WTC11 (cell line): ENCODE data around the gene AMIGO1. TPM values are rescaled to one million over a fixed set of nuclear protein-coding genes. Genes with fewer than 3 reads are reported as not detected.

Experiments
- CREM ChIP-seq: sonication (generic); formaldehyde crosslinking; IDR thresholded peaks from 2 replicates; pipeline ENCODE4 v1.8.1; 2022; ENCODE audit warnings: mild to moderate bottlenecking, missing genetic modification reagents, moderate library complexity
- ELF4 ChIP-seq: sonication (generic); formaldehyde crosslinking; IDR thresholded peaks from 2 replicates; pipeline ENCODE4 v1.8.1; 2022; ENCODE audit warnings: low read depth, mild to moderate bottlenecking, moderate library complexity, missing genetic modification reagents
- EMX1 ChIP-seq: fragments of 250-450 bp; sonication (Bioruptor Pico); IDR thresholded peaks from 2 replicates; pipeline ENCODE4 v1.8.0; 2021; ENCODE audit warnings: mild to moderate bottlenecking
- ESRRA ChIP-seq: sonication (generic); formaldehyde crosslinking; IDR thresholded peaks from 2 replicates; pipeline ENCODE4 v1.8.1; 2022; ENCODE audit warnings: mild to moderate bottlenecking, missing genetic modification reagents, borderline replicate concordance
- FOXJ3 ChIP-seq: sonication (generic); formaldehyde crosslinking; IDR thresholded peaks from 2 replicates; pipeline ENCODE4 v1.9.0; 2021; ENCODE audit warnings: missing genetic modification reagents, mild to moderate bottlenecking, borderline replicate concordance
- FOXK1 ChIP-seq: sonication (generic); formaldehyde crosslinking; IDR thresholded peaks from 2 replicates; pipeline ENCODE4 v1.8.0; 2022; ENCODE audit warnings: mild to moderate bottlenecking, moderate library complexity, missing genetic modification reagents
- GRHL2 ChIP-seq: fragments of 250-450 bp; sonication (Bioruptor Pico); IDR thresholded peaks from 2 replicates; pipeline ENCODE4 v1.8.0; 2022; ENCODE audit warnings: mild to moderate bottlenecking, moderate library complexity; ENCODE audit not compliant: insufficient replicate concordance, severe bottlenecking
- MXD4 ChIP-seq: fragments of 250-450 bp; sonication (Bioruptor Pico); IDR thresholded peaks from 2 replicates; pipeline ENCODE4 v1.8.0; 2021; ENCODE audit warnings: mild to moderate bottlenecking, moderate library complexity, borderline replicate concordance
- MYBL2 ChIP-seq: sonication (generic); formaldehyde crosslinking; IDR thresholded peaks from 2 replicates; pipeline ENCODE4 v1.8.1; 2023; ENCODE audit warnings: mild to moderate bottlenecking, moderate library complexity, missing genetic modification reagents
- NFYB ChIP-seq: sonication (generic); formaldehyde crosslinking; conservative IDR thresholded peaks from 2 replicates; pipeline ENCODE4 v1.8.0; 2022; ENCODE audit warnings: low read depth, missing genetic modification reagents
- NR2C2 ChIP-seq: sonication (generic); formaldehyde crosslinking; IDR thresholded peaks from 2 replicates; pipeline ENCODE4 v1.8.0; 2022; ENCODE audit warnings: mild to moderate bottlenecking, missing genetic modification reagents
- PRRX2 ChIP-seq: fragments of 250-450 bp; sonication (Bioruptor Pico); IDR thresholded peaks from 2 replicates; pipeline ENCODE4 v1.8.0; 2021; ENCODE audit warnings: mild to moderate bottlenecking
- SMAD4 ChIP-seq: sonication (generic); formaldehyde crosslinking; IDR thresholded peaks from 2 replicates; pipeline ENCODE4 v1.8.0; 2022; ENCODE audit warnings: mild to moderate bottlenecking, missing genetic modification reagents
- TCF7 ChIP-seq: sonication (generic); formaldehyde crosslinking; IDR thresholded peaks from 2 replicates; pipeline ENCODE4 v1.8.0; 2022; ENCODE audit warnings: mild to moderate bottlenecking, low read depth, missing genetic modification reagents, moderate library complexity
- TP53 ChIP-seq: sonication (generic); formaldehyde crosslinking; IDR thresholded peaks from 2 replicates; pipeline ENCODE4 v1.8.1; 2023; ENCODE audit warnings: mild to moderate bottlenecking, missing genetic modification reagents
- ZBTB21 ChIP-seq: sonication (generic); formaldehyde crosslinking; IDR thresholded peaks from 2 replicates; pipeline ENCODE4 v1.8.1; 2023; ENCODE audit warnings: mild to moderate bottlenecking, missing genetic modification reagents, borderline replicate concordance
- ZNF121 ChIP-seq: sonication (generic); formaldehyde crosslinking; IDR thresholded peaks from 2 replicates; pipeline ENCODE4 v1.8.0; 2023; ENCODE audit warnings: missing genetic modification reagents
- ZNF219 ChIP-seq: sonication (generic); formaldehyde crosslinking; IDR thresholded peaks from 2 replicates; pipeline ENCODE4 v1.8.0; 2023; ENCODE audit warnings: missing genetic modification reagents, mild to moderate bottlenecking, borderline replicate concordance
- ZNF396 ChIP-seq: fragments of 250-450 bp; sonication (Bioruptor Pico); IDR thresholded peaks from 2 replicates; pipeline ENCODE4 v1.8.0; 2021; ENCODE audit warnings: mild to moderate bottlenecking, moderate library complexity, borderline replicate concordance
- total RNA-seq: library from RNA; stranded (reverse); gene quantifications from 3 replicates; pipeline ENCODE4 v1.2.3, GENCODE V29; 2021
- TF ChIP-seq, protein P1 (sequence below): fragments of 250-450 bp; sonication (Bioruptor Pico); conservative IDR thresholded peaks from 2 replicates; pipeline ENCODE4 v1.9.0; 2021; ENCODE audit warnings: mild to moderate bottlenecking
- TF ChIP-seq, protein P2 (sequence below): fragments of 250-450 bp; sonication (Bioruptor Pico); IDR thresholded peaks from 2 replicates; pipeline ENCODE4 v2.1.2; 2022; ENCODE audit warnings: mild to moderate bottlenecking, moderate library complexity
- TF ChIP-seq, protein P3 (sequence below): fragments of 250-450 bp; sonication (Bioruptor Pico); IDR thresholded peaks from 2 replicates; pipeline ENCODE4 v1.9.0; 2021; ENCODE audit warnings: mild to moderate bottlenecking, borderline replicate concordance
- TF ChIP-seq, protein P4 (sequence below): sonication (generic); formaldehyde crosslinking; IDR thresholded peaks from 2 replicates; pipeline ENCODE4 v1.8.1; 2023; ENCODE audit warnings: mild to moderate bottlenecking, missing genetic modification reagents, moderate library complexity
- TF ChIP-seq, protein P5 (sequence below): fragments of 250-450 bp; sonication (Bioruptor Pico); IDR thresholded peaks from 2 replicates; pipeline ENCODE4 v1.9.0; 2021; ENCODE audit warnings: mild to moderate bottlenecking
- TF ChIP-seq, protein P6 (sequence below): sonication (generic); formaldehyde crosslinking; IDR thresholded peaks from 2 replicates; pipeline ENCODE4 v1.8.0; 2022; ENCODE audit warnings: mild to moderate bottlenecking, missing genetic modification reagents
- TF ChIP-seq, protein P7 (sequence below): sonication (generic); formaldehyde crosslinking; IDR thresholded peaks from 2 replicates; pipeline ENCODE4 v1.8.0; 2022; ENCODE audit warnings: mild to moderate bottlenecking, missing genetic modification reagents

The AMIGO1 gene
- total RNA-seq, 1 experiment from 2014 or later, result 2.4 TPM

DNA sequence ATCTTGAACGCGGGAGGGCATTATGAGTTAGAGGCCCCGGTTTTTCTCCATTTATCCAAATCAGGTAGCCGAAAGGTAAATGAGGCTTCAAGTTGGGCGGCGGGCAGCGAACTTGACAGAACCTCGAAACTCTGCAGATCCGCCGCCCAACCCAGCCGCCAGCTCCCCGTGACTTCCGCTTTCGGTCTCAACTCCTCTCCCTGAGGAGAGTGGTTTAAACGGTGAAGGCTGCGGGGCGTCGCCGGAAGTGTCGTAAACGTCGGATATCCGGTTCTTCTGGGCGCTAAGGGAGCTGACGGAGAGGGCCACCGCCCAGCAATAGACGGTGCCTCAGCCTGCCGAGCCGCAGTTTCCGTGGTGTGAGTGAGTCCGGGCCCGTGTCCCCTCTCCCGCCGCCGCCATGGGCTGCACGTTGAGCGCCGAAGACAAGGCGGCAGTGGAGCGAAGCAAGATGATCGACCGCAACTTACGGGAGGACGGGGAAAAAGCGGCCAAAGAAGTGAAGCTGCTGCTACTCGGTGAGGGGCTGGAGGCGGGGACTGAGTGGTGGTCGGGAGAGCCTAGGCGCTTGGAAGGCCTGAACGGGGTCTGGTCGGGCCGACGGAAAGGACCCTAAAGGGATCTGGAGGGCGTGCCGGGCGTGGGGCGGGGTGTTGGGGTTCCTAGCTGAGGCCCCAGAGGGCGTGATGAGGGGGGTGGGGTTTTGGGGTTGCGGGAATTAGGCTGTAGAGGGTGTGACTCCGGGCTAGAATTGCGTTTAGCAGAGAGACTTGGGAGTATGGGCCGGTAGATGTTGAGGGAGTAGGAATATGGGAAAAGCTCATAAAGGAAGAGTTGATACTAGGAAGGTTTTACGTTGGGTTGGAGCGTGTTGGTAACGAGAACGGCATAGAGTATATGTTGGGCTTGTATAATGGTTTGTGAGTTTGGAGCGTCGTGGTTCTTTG is 39.1 kb upstream of the AMIGO1 start, which contains the start of gene GNAI3 (continued):
- no peak for TF ChIP-seq ZNF121 (CRISPR knock-in tag)
- peak; percentile 12; the same call in 1 of the 2 replicates for TF ChIP-seq NFYB (CRISPR knock-in tag)
- no peak for TF ChIP-seq ESRRA (CRISPR knock-in tag)
- TF ChIP-seq ZNF396 (CRISPR knock-in tag), result no peak
- TF ChIP-seq GRHL2 (CRISPR knock-in tag), result no peak
- TF ChIP-seq, protein P1, sequence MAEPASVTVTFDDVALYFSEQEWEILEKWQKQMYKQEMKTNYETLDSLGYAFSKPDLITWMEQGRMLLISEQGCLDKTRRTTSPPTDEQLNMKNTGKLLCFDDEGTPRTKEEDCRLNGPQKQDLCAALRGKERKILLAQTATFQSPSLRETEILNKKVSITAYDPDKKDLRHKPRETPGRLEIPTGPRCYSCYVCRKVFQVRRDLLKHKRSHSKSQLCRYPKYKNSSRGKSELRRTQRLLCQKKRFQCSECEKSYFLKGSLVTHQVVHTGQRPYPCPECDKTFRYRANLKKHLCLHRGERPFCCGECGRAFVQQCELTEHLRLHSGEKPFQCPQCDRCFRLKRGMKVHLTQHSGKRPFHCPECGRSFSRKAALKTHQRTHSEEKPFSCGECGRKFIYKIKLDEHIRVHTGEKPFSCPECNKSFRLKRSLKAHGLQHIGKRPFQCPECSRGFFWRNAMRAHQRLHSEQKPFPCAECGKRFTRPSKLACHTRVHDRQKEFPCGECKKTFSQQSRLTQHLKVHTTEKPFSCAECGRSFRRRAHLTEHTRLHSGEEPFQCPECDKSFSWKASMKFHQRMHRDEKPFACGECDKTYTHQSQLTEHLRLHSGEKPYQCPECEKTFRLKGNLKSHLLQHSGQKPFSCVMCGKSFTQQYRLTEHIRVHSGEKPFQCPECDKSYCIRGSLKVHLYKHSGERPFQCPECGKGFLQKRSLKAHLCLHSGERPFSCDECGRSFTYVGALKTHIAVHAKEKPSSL (CRISPR knock-in tag), result no peak
- TF ChIP-seq, protein P2, sequence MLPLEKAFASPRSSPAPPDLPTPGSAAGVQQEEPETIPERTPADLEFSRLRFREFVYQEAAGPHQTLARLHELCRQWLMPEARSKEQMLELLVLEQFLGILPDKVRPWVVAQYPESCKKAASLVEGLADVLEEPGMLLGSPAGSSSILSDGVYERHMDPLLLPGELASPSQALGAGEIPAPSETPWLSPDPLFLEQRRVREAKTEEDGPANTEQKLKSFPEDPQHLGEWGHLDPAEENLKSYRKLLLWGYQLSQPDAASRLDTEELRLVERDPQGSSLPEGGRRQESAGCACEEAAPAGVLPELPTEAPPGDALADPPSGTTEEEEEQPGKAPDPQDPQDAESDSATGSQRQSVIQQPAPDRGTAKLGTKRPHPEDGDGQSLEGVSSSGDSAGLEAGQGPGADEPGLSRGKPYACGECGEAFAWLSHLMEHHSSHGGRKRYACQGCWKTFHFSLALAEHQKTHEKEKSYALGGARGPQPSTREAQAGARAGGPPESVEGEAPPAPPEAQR (CRISPR knock-in tag), result no peak
- no peak for TF ChIP-seq PRRX2 (CRISPR knock-in tag)
- no peak for TF ChIP-seq ELF4
- no peak for TF ChIP-seq ZNF219
- peak; percentile 92 for TF ChIP-seq FOXK1 (CRISPR knock-in tag)
- no peak for TF ChIP-seq MXD4 (CRISPR knock-in tag)
- no peak for TF ChIP-seq NR2C2 (CRISPR knock-in tag)
- no peak for TF ChIP-seq TCF7 (CRISPR knock-in tag)
- peak; percentile 91 for TF ChIP-seq CREM (CRISPR knock-in tag)
- TF ChIP-seq, protein P3, sequence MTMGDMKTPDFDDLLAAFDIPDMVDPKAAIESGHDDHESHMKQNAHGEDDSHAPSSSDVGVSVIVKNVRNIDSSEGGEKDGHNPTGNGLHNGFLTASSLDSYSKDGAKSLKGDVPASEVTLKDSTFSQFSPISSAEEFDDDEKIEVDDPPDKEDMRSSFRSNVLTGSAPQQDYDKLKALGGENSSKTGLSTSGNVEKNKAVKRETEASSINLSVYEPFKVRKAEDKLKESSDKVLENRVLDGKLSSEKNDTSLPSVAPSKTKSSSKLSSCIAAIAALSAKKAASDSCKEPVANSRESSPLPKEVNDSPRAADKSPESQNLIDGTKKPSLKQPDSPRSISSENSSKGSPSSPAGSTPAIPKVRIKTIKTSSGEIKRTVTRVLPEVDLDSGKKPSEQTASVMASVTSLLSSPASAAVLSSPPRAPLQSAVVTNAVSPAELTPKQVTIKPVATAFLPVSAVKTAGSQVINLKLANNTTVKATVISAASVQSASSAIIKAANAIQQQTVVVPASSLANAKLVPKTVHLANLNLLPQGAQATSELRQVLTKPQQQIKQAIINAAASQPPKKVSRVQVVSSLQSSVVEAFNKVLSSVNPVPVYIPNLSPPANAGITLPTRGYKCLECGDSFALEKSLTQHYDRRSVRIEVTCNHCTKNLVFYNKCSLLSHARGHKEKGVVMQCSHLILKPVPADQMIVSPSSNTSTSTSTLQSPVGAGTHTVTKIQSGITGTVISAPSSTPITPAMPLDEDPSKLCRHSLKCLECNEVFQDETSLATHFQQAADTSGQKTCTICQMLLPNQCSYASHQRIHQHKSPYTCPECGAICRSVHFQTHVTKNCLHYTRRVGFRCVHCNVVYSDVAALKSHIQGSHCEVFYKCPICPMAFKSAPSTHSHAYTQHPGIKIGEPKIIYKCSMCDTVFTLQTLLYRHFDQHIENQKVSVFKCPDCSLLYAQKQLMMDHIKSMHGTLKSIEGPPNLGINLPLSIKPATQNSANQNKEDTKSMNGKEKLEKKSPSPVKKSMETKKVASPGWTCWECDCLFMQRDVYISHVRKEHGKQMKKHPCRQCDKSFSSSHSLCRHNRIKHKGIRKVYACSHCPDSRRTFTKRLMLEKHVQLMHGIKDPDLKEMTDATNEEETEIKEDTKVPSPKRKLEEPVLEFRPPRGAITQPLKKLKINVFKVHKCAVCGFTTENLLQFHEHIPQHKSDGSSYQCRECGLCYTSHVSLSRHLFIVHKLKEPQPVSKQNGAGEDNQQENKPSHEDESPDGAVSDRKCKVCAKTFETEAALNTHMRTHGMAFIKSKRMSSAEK (CRISPR knock-in tag), result no peak
- TF ChIP-seq FOXJ3 (CRISPR knock-in tag), result no peak
- TF ChIP-seq MYBL2 (CRISPR knock-in tag), result peak; percentile 76
- TF ChIP-seq, protein P4, sequence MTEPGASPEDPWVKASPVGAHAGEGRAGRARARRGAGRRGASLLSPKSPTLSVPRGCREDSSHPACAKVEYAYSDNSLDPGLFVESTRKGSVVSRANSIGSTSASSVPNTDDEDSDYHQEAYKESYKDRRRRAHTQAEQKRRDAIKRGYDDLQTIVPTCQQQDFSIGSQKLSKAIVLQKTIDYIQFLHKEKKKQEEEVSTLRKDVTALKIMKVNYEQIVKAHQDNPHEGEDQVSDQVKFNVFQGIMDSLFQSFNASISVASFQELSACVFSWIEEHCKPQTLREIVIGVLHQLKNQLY, result no peak
- TF ChIP-seq, protein P5, sequence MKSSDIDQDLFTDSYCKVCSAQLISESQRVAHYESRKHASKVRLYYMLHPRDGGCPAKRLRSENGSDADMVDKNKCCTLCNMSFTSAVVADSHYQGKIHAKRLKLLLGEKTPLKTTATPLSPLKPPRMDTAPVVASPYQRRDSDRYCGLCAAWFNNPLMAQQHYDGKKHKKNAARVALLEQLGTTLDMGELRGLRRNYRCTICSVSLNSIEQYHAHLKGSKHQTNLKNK, result no peak
- TF ChIP-seq, protein P6, sequence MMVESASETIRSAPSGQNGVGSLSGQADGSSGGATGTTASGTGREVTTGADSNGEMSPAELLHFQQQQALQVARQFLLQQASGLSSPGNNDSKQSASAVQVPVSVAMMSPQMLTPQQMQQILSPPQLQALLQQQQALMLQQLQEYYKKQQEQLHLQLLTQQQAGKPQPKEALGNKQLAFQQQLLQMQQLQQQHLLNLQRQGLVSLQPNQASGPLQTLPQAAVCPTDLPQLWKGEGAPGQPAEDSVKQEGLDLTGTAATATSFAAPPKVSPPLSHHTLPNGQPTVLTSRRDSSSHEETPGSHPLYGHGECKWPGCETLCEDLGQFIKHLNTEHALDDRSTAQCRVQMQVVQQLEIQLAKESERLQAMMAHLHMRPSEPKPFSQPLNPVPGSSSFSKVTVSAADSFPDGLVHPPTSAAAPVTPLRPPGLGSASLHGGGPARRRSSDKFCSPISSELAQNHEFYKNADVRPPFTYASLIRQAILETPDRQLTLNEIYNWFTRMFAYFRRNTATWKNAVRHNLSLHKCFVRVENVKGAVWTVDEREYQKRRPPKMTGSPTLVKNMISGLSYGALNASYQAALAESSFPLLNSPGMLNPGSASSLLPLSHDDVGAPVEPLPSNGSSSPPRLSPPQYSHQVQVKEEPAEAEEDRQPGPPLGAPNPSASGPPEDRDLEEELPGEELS, result no peak
- TF ChIP-seq TP53 (CRISPR knock-in tag), result no peak
- TF ChIP-seq SMAD4 (CRISPR knock-in tag), result no peak
- TF ChIP-seq, protein P7, sequence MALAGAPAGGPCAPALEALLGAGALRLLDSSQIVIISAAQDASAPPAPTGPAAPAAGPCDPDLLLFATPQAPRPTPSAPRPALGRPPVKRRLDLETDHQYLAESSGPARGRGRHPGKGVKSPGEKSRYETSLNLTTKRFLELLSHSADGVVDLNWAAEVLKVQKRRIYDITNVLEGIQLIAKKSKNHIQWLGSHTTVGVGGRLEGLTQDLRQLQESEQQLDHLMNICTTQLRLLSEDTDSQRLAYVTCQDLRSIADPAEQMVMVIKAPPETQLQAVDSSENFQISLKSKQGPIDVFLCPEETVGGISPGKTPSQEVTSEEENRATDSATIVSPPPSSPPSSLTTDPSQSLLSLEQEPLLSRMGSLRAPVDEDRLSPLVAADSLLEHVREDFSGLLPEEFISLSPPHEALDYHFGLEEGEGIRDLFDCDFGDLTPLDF (CRISPR knock-in tag), result no peak
- no peak for TF ChIP-seq EMX1
- no peak for TF ChIP-seq ZBTB21 (CRISPR knock-in tag)
